ENCODE data around the gene WEE2. TPM values are rescaled to one million over a fixed set of nuclear protein-coding genes. Genes with fewer than 3 reads are reported as not detected.

The WEE2 gene
- total and polyA plus RNA-seq, 10 donors: 0.04 TPM; not detected in 9

- Histone ChIP-seq H3K27me3 (replicated peaks in 1 of 7) (no peaks in the 10 kb centered on the region), H3K36me3 (peaks cover 0 to 32% (median 18%) of the 10 kb centered on the region in 6 donors), H3K4me1 (peaks cover 18 to 54% (median 43%) of the 10 kb centered on the region in 6 donors), H3K9me3 (no peaks in the 10 kb centered on the region), H3K4me3 (peak overlapping the region; percentile 41 to 84 (median 76)), H3K27ac (peak overlapping the region; percentile 79 to 90 (median 88))
- DNase-seq: peak; percentile 77
- TF ChIP-seq CTCF (IDR thresholded peaks at IDR 0.05 in 8 of 11, conservative IDR thresholded peaks at IDR 0.05 in 3 of 11) (no peak), POLR2A (IDR thresholded peaks at IDR 0.05) (no peak), POLR2AphosphoS5 (IDR thresholded peaks at IDR 0.05) (no peak)
- 51 to 69% (median 54%) methylated on average over 11 of the region's 11 CpGs for WGBS, 5 donors
- intact Hi-C loops (cut with DNase I; ENCODE audit: low total_unique reads): loop anchor here (10.0 kb wide), 1 partner anchor 82 kb away; no protein-coding TSS in a partner anchor
These were observed 29.1 kb downstream of the WEE2 start for GRCh38 chr7:141737118-141737835.

GRCh38 chr7:141737836-141738591, 29.9 kb downstream of the WEE2 start, which contains the start of gene SSBP1:
Gene SSBP1 (plus strand): TSS chr7:141738358. CDS start chr7:141739167, 809 bp downstream.
- Histone ChIP-seq H3K36me3 (peaks cover 0 to 39% (median 26%) of the 10 kb centered on the region in 6 donors), H3K27me3 (replicated peaks in 1 of 7) (no peaks in the 10 kb centered on the region), H3K9me3 (no peaks in the 10 kb centered on the region), H3K4me1 (peaks cover 18 to 55% (median 43%) of the 10 kb centered on the region in 6 donors), H3K27ac (peak within 1 kb of the TSS; percentile 79 to 90 (median 88)), H3K4me3 (peak within 1 kb of the TSS; percentile 41 to 84 (median 76))
- peak; percentile 95 for DNase-seq
- TF ChIP-seq POLR2A (IDR thresholded peaks at IDR 0.05) (peak in 2 of 3 donors; percentile 29 to 72), CTCF (IDR thresholded peaks at IDR 0.05 in 8 of 11, conservative IDR thresholded peaks at IDR 0.05 in 3 of 11) (peak; percentile 61 to 96 (median 82)), POLR2AphosphoS5 (IDR thresholded peaks at IDR 0.05) (peak; percentile 93 to 97 (median 94))
- WGBS, 5 donors: 1 to 2% (median 2%) methylated on average over 44 to 46 of the region's 46 CpGs
- intact Hi-C loops (cut with DNase I; ENCODE audit: low total_unique reads): loop anchor here (10.0 kb wide), 1 partner anchor 83 kb away; no protein-coding TSS in a partner anchor

GRCh38 chr7:141738592-141739013, 30.4 kb downstream of the WEE2 start:
- Histone ChIP-seq H3K9me3 (no peaks in the 10 kb centered on the region), H3K36me3 (peaks cover 0 to 45% (median 31%) of the 10 kb centered on the region in 6 donors), H3K4me1 (peaks cover 18 to 55% (median 43%) of the 10 kb centered on the region in 6 donors), H3K27me3 (replicated peaks in 1 of 7) (no peaks in the 10 kb centered on the region), H3K4me3 (peak overlapping the region; percentile 41 to 84 (median 76)), H3K27ac (peak overlapping the region; percentile 64 to 90 (median 88))
- TF ChIP-seq CTCF (IDR thresholded peaks at IDR 0.05 in 8 of 11, conservative IDR thresholded peaks at IDR 0.05 in 3 of 11) (no peak), POLR2A (IDR thresholded peaks at IDR 0.05) (no peak), POLR2AphosphoS5 (IDR thresholded peaks at IDR 0.05) (no peak)
- intact Hi-C loops (cut with DNase I; ENCODE audit: low total_unique reads): loop anchor here (10.0 kb wide), 1 partner anchor 84 kb away; no protein-coding TSS in a partner anchor
- WGBS, 5 donors: 0 to 2% (median 1%) methylated on average over 6 of the region's 6 CpGs
- DNase-seq: no peak
